HL-60 (cell line): ENCODE results near the gene RAP1GAP.

Experiments
- DNase-seq, 2 experiments: peaks; one replicate each; pipeline ENCODE4 v3.0.0-alpha.2; 2010 to 2020; ENCODE audit warnings: low read depth in 1 of 2, low spot score in 1 of 2
- H3K27ac ChIP-seq: fragments of 250-450 bp; sonication (Bioruptor Pico); replicated peaks from 2 replicates; pipeline ENCODE4 v1.5.1; 2020; ENCODE audit warnings: mild to moderate bottlenecking, moderate library complexity
- H3K27me3 ChIP-seq: fragments of 250-450 bp; sonication (Bioruptor Pico); 2 replicates; pipeline ENCODE4 v1.5.1; 2021; ENCODE audit warnings: mild to moderate bottlenecking, moderate library complexity; ENCODE audit not compliant: insufficient read depth, poor library complexity, severe bottlenecking
- H3K4me3 ChIP-seq: replicated peaks from 2 replicates; pipeline ENCODE4 v1.5.1; 2011; ENCODE audit warnings: mild to moderate bottlenecking, control low read depth, low read length; ENCODE audit not compliant: insufficient read depth
- GABPA ChIP-seq: IDR thresholded peaks from 2 replicates; pipeline ENCODE4 v1.6.1; 2012; ENCODE audit warnings: low read depth
- POLR2AphosphoS5 ChIP-seq: IDR thresholded peaks from 2 replicates; pipeline ENCODE4 v1.6.1; 2012; ENCODE audit warnings: low read depth
- REST ChIP-seq: IDR thresholded peaks from 2 replicates; pipeline ENCODE4 v1.6.1; 2012; ENCODE audit warnings: low read depth; ENCODE audit not compliant: insufficient replicate concordance
- SPI1 ChIP-seq: IDR thresholded peaks from 2 replicates; pipeline ENCODE4 v1.6.1; 2012; ENCODE audit warnings: low read depth, mild to moderate bottlenecking, borderline replicate concordance
- TF ChIP-seq, protein P1 (sequence below): IDR thresholded peaks from one replicate; pipeline ENCODE4 v1.5.1; 2011; ENCODE audit warnings: low read length, control low read depth, inconsistent platforms; ENCODE audit not compliant: insufficient read depth

Gene RAP1GAP

GRCh38 chr1:21644906-21645305, 24.3 kb downstream of the RAP1GAP start:
- H3K27ac ChIP-seq: no peak overlapping the region
- DNase-seq: no peak
- TF ChIP-seq REST (no peak), POLR2AphosphoS5 (no peak), GABPA (no peak), SPI1 (no peak)
- TF ChIP-seq, protein P1, sequence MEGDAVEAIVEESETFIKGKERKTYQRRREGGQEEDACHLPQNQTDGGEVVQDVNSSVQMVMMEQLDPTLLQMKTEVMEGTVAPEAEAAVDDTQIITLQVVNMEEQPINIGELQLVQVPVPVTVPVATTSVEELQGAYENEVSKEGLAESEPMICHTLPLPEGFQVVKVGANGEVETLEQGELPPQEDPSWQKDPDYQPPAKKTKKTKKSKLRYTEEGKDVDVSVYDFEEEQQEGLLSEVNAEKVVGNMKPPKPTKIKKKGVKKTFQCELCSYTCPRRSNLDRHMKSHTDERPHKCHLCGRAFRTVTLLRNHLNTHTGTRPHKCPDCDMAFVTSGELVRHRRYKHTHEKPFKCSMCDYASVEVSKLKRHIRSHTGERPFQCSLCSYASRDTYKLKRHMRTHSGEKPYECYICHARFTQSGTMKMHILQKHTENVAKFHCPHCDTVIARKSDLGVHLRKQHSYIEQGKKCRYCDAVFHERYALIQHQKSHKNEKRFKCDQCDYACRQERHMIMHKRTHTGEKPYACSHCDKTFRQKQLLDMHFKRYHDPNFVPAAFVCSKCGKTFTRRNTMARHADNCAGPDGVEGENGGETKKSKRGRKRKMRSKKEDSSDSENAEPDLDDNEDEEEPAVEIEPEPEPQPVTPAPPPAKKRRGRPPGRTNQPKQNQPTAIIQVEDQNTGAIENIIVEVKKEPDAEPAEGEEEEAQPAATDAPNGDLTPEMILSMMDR: no peak
- no peak overlapping the region for H3K4me3 ChIP-seq
- H3K27me3 ChIP-seq: no peaks in the 10 kb centered on the region

DNA sequence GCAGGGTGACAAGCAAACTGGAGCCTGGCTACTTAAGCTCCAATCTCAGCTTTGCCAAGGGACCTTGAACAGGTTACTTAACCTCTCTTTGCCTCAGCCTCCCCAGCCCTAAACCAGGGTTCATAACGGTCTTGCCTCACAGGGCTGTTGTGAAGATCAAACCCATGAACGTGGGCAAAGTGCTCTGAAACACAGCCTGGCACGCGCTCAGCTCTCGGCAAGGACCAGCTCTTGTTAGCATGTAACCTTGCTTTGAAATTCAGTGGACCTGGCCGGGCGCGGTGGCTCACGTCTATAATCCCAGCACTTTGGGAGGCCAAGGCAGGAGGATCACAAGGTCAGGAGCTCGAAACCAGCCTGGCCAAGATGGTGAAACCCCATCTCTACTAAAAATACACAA, 24.8 kb downstream of the RAP1GAP start:
- DNase-seq: no peak
- Histone ChIP-seq H3K27ac (no peak overlapping the region), H3K27me3 (no peaks in the 10 kb centered on the region), H3K4me3 (no peak overlapping the region)
- TF ChIP-seq, protein P1: no peak
- TF ChIP-seq SPI1 (no peak), REST (no peak), GABPA (no peak), POLR2AphosphoS5 (no peak)

DNA sequence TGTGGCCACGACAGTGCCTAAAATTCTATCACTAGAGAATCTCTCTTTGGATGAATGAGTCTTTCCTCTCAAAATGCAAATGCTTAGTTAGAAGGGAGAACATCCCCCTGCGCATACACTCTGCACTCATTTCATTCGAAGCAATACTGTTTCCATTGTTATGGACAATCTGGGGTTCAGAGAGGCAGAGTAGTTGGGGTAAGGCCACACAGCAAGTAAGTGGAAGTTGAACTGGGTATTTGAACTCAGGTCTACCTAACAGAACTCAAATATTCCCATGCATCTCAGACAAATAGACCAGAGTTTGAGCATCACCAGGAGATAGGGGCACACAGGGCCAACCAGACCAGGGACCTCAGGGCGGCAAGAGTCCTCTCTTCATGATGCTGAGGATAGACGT, 25.5 kb downstream of the RAP1GAP start:
- no peak overlapping the region for H3K4me3 ChIP-seq
- DNase-seq: no peak
- no peak overlapping the region for H3K27ac ChIP-seq
- no peaks in the 10 kb centered on the region for H3K27me3 ChIP-seq
- TF ChIP-seq GABPA (no peak), POLR2AphosphoS5 (no peak), SPI1 (no peak), REST (no peak)
- TF ChIP-seq, protein P1: no peak
